ENCODE measurements around the gene SERP2. TPM values are rescaled to one million over a fixed set of nuclear protein-coding genes. Genes with fewer than 3 reads are reported as not detected.

SERP2 gene
- total and polyA plus RNA-seq, 2 donors (not counting 1 experiment from before 2014, with no cell fraction given) = 0.43 TPM; not detected in 1

DNA sequence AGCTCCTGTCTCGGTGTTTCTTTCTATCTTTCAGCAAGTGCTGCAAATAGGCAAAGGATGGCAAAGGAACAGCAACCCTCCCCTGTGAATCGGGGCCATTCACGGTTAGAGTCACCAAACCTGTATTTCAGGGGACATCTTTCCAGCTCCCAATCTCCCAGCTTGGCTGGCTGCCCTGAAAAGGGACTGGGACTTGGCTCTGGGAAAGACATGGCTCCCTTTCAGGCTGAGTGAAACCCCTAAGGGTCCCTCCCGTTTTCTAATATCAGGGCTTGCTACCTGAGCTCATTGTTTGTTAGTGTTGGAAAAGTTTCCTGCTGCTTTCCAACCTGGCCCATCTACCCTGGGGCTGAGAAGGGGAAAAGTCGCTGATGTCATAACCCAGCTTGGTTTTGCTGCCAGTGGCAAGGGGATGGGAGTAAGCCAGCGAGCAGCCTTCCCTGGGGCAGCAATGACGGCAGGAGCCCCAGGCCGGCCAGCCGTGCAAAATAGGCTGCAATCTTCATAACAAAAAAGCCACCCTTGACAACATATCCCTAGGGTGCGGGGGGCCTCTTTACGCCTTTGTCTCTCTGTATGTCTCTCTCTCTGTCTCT is 29.9 kb downstream of the SERP2 start:
- H3K4me1 Mint-ChIP-seq = no peaks in the 10 kb centered on the region
- H2AFZ ChIP-seq (ENCODE audit: insufficient read depth, low read depth, low read length, poor library complexity, severe bottlenecking) = no peak overlapping the region
- WGBS (ENCODE audit: insufficient coverage) = 79% methylated on average over 10 of the region's 11 CpGs
- H3K4me2 ChIP-seq (replicated peaks; ENCODE audit: low read depth, low read length, poor library complexity, severe bottlenecking) = no peak overlapping the region
- ChIA-PET CTCF (no interaction called here), POLR2A (no interaction called here)
- peaks cover 15% of the 10 kb centered on the region for H3K27me3 Mint-ChIP-seq
- no peak overlapping the region for H3K27ac Mint-ChIP-seq
- ATAC-seq (ENCODE audit: low read depth) = no peak
- intact Hi-C loops (cut with micrococcal nuclease) = no loop called here
- no peaks in the 10 kb centered on the region for H3K9me3 Mint-ChIP-seq (ENCODE audit: insufficient read depth)
- no peak for TF ChIP-seq EZH2 (IDR thresholded peaks at IDR 0.05; ENCODE audit: borderline replicate concordance, insufficient read depth, low read depth, low read length, poor library complexity, severe bottlenecking)
- TF ChIP-seq, protein P1, sequence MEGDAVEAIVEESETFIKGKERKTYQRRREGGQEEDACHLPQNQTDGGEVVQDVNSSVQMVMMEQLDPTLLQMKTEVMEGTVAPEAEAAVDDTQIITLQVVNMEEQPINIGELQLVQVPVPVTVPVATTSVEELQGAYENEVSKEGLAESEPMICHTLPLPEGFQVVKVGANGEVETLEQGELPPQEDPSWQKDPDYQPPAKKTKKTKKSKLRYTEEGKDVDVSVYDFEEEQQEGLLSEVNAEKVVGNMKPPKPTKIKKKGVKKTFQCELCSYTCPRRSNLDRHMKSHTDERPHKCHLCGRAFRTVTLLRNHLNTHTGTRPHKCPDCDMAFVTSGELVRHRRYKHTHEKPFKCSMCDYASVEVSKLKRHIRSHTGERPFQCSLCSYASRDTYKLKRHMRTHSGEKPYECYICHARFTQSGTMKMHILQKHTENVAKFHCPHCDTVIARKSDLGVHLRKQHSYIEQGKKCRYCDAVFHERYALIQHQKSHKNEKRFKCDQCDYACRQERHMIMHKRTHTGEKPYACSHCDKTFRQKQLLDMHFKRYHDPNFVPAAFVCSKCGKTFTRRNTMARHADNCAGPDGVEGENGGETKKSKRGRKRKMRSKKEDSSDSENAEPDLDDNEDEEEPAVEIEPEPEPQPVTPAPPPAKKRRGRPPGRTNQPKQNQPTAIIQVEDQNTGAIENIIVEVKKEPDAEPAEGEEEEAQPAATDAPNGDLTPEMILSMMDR (IDR thresholded peaks at IDR 0.05) = no peak
- no peaks in the 10 kb centered on the region for H4K20me1 ChIP-seq (ENCODE audit: control insufficient read depth, insufficient read depth, low read length, poor library complexity, severe bottlenecking)
- H3K9me3 ChIP-seq (ENCODE audit: control extremely low read depth in 1 of 3, control insufficient read depth in 2 of 3, insufficient read depth in 1 of 3, low read length in 2 of 3) = no peaks in the 10 kb centered on the region
- peaks cover 0 to 2% (median 0%) of the 10 kb centered on the region in 4 experiments for H3K27me3 ChIP-seq (replicated peaks in 1 of 4; ENCODE audit: control extremely low read depth in 1 of 4, control insufficient read depth in 3 of 4, insufficient read depth in 4 of 4, low read length in 3 of 4)
- no peaks in the 10 kb centered on the region for H3K36me3 ChIP-seq (replicated peaks in 1 of 2; ENCODE audit: control extremely low read depth in 1 of 2, control insufficient read depth in 1 of 2, extremely low read depth in 1 of 2, insufficient read depth in 2 of 2, low read length in 1 of 2)
- H3K27ac ChIP-seq (ENCODE audit: low read length in 2 of 2) = no peak overlapping the region
- no peak overlapping the region for H3K9ac ChIP-seq (ENCODE audit: low read length)
- no peak overlapping the region for H3K4me3 ChIP-seq (ENCODE audit: control extremely low read depth in 1 of 5, extremely low read depth in 1 of 5, insufficient read depth in 1 of 5, low read depth in 2 of 5, low read length in 4 of 5)
- H3K79me2 ChIP-seq (ENCODE audit: control insufficient read depth, insufficient read depth, low read length) = no peaks in the 10 kb centered on the region
- H3K4me1 ChIP-seq (ENCODE audit: control insufficient read depth in 2 of 2, insufficient read depth in 2 of 2, low read length in 2 of 2) = no peaks in the 10 kb centered on the region
- no peak for DNase-seq
- H3K4me3 Mint-ChIP-seq = no peak overlapping the region

DNA sequence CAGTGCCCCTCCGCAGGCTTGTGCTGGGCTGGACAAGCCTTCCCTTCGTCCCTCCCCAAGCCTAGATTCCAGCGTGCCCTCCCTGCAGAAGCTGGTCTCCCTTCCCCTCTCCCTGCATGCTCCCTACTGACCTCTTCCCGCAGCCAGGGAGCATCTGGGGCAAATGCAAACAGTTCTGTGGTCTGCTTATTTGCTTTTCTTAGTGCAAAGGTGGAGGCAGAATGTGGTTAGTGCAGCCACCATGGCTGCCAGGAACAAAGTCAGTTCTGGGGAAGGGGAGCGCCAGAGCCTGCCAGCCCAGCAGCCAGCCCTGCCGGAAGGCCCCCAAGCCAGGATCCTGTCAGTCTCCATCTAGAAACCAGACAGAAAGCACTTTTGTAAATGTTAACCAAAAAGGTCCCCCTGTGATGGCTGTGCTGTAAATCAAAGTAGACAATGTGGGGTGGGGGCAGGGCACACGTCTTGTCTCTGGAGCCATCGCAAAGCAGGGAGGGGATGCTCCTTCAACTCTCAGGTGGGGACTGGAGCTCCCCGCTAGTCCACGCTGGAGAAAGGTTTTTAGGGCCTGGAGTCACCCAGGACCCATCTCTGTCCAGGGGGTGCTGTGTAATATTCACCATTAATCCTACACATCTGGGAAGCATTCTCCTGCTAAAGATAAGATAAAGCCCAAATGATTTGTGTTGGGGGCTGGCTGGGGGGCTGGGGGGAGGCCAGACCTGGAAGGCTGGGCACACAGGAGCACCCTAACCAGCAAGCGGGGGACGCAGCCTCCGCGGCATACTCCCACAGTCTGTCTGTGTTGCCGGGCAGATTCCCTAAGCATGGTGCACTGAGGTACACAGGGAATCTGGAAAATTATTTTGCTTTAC is 30.9 kb downstream of the SERP2 start:
- Histone ChIP-seq H3K9ac (ENCODE audit: low read length) (no peak overlapping the region), H4K20me1 (ENCODE audit: control insufficient read depth, insufficient read depth, low read length, poor library complexity, severe bottlenecking) (no peaks in the 10 kb centered on the region), H3K4me3 (ENCODE audit: control extremely low read depth in 1 of 5, extremely low read depth in 1 of 5, insufficient read depth in 1 of 5, low read depth in 2 of 5, low read length in 4 of 5) (no peak overlapping the region), H3K4me2 (replicated peaks; ENCODE audit: low read depth, low read length, poor library complexity, severe bottlenecking) (no peak overlapping the region), H3K27ac (ENCODE audit: low read length in 2 of 2) (no peak overlapping the region), H3K36me3 (replicated peaks in 1 of 2; ENCODE audit: control extremely low read depth in 1 of 2, control insufficient read depth in 1 of 2, extremely low read depth in 1 of 2, insufficient read depth in 2 of 2, low read length in 1 of 2) (no peaks in the 10 kb centered on the region), H3K4me1 (ENCODE audit: control insufficient read depth in 2 of 2, insufficient read depth in 2 of 2, low read length in 2 of 2) (no peaks in the 10 kb centered on the region), H2AFZ (ENCODE audit: insufficient read depth, low read depth, low read length, poor library complexity, severe bottlenecking) (no peak overlapping the region), H3K9me3 (ENCODE audit: control extremely low read depth in 1 of 3, control insufficient read depth in 2 of 3, insufficient read depth in 1 of 3, low read length in 2 of 3) (no peaks in the 10 kb centered on the region), H3K79me2 (ENCODE audit: control insufficient read depth, insufficient read depth, low read length) (no peaks in the 10 kb centered on the region), H3K27me3 (replicated peaks in 1 of 4; ENCODE audit: control extremely low read depth in 1 of 4, control insufficient read depth in 3 of 4, insufficient read depth in 4 of 4, low read length in 3 of 4) (peaks cover 0 to 2% (median 0%) of the 10 kb centered on the region in 4 experiments)
- ChIA-PET CTCF (no interaction called here), POLR2A (no interaction called here)
- ATAC-seq (ENCODE audit: low read depth) (no peak), DNase-seq (no peak)
- intact Hi-C loops (cut with micrococcal nuclease) = no loop called here
- H3K27ac Mint-ChIP-seq = no peak overlapping the region
- 91% methylated on average over 10 of the region's 15 CpGs for WGBS (ENCODE audit: insufficient coverage)
- TF ChIP-seq, protein P1 (IDR thresholded peaks at IDR 0.05) = no peak
- no peak for TF ChIP-seq EZH2 (IDR thresholded peaks at IDR 0.05; ENCODE audit: borderline replicate concordance, insufficient read depth, low read depth, low read length, poor library complexity, severe bottlenecking)
- H3K4me1 Mint-ChIP-seq = no peaks in the 10 kb centered on the region
- peaks cover 20% of the 10 kb centered on the region for H3K27me3 Mint-ChIP-seq
- no peaks in the 10 kb centered on the region for H3K9me3 Mint-ChIP-seq (ENCODE audit: insufficient read depth)
- no peak overlapping the region for H3K4me3 Mint-ChIP-seq

Measured in B cell (primary cell).